ENCODE data around the gene ENDOV.

ENDOV gene

GRCh38 chr17:80485846-80486245 is 70.9 kb downstream of the ENDOV start:
- no peak for DNase-seq (ENCODE audit: low spot score)

- DNase-seq (ENCODE audit: low spot score), result no peak
These were observed 71.7 kb downstream of the ENDOV start for GRCh38 chr17:80486692-80487091.

GRCh38 chr17:80487511-80487910 is 72.5 kb downstream of the ENDOV start:
- no peak for DNase-seq (ENCODE audit: low spot score)

Data from AG20443 (cell line).